Prostate gland (tissue), 2 donors: ENCODE data around the gene MRGPRG. TPM values are rescaled to one million over a fixed set of nuclear protein-coding genes. Genes with fewer than 3 reads are reported as not detected.
"Not testable (repeated sequence)": the region's sequence is repeated elsewhere in the genome, so short reads cannot be mapped to it uniquely, and the experiment has no call there.

Experiments
- DNase-seq: peaks from one replicate; pipeline ENCODE4 v3.0.0-alpha.2; 2019; ENCODE audit warnings: low spot score
- H3K27ac ChIP-seq, 2 donors: fragments of 200-600 bp; sonication (generic); 2 replicates each; pipeline ENCODE4 v1.5.1; 2017 to 2019
- H3K27me3 ChIP-seq: fragments of 200-600 bp; sonication (generic); replicated peaks from 2 replicates; pipeline ENCODE4 v1.5.1; 2019; ENCODE audit not compliant: insufficient read depth
- H3K36me3 ChIP-seq, 2 donors: fragments of 200-600 bp; sonication (generic); 1 replicate in 1 of 2; 2 replicates in 1 of 2; pipeline versions ENCODE4 v1.5.1 to v1.8.1; 2017 to 2019
- H3K4me1 ChIP-seq: fragments of 200-600 bp; sonication (generic); replicated peaks from 2 replicates; pipeline ENCODE4 v1.5.1; 2019
- H3K4me3 ChIP-seq, 2 donors: fragments of 200-600 bp; sonication (generic); 2 replicates each; pipeline ENCODE4 v1.5.1; 2017 to 2019
- H3K9me3 ChIP-seq: fragments of 200-600 bp; sonication (generic); 2 replicates; pipeline ENCODE4 v1.5.1; 2017
- CTCF ChIP-seq, 4 experiments: fragments of 200-600 bp in 2 of 4; fragments of 450-650 bp in 2 of 4; sonication (generic) in 2 of 4; IDR thresholded peaks; 1 replicate in 3 of 4; 2 replicates in 1 of 4; pipeline ENCODE4 v1.5.1; 2016 to 2019; ENCODE audit warnings: antibody characterized with exemption in 4 of 4, mild to moderate bottlenecking in 2 of 4, moderate library complexity in 2 of 4
- POLR2A ChIP-seq: fragments of 450-650 bp; IDR thresholded peaks from one replicate; pipeline ENCODE4 v1.6.1; 2016; ENCODE audit warnings: antibody characterized with exemption, mild to moderate bottlenecking
- POLR2AphosphoS5 ChIP-seq: sonication (generic); formaldehyde crosslinking; IDR thresholded peaks from one replicate; pipeline ENCODE4 v1.6.1; 2017; ENCODE audit warnings: antibody characterized with exemption
- WGBS: methylation state at CpG from one replicate; pipeline ENCODE4 v1.1.5; 2018; 5-methylcytosine and 5-hydroxymethylcytosine counted together
- intact Hi-C: fragments of 100-400 bp; cut with DNase I; formaldehyde crosslinking; loops from one replicate; pipeline ENCODE4 v1.14.2; 2022
- total RNA-seq, 2 donors: library from RNA; depleted of rRNA; stranded (reverse); fragments of >200 nt; gene quantifications; one replicate each; pipeline ENCODE4 v1.1.0, GENCODE V29; 2016

Gene MRGPRG
- total RNA-seq, 2 donors from 2014 or later = 2.7 TPM; not detected in 1

GRCh38 chr11:3170756-3171650, 47.6 kb downstream of the MRGPRG start:
- intact Hi-C loops = no loop called here

GRCh38 chr11:3170044-3170755, 48.4 kb downstream of the MRGPRG start:
- Histone ChIP-seq H3K4me1 (peaks cover 4% of the 10 kb centered on the region), H3K36me3 (no peaks in the 10 kb centered on the region), H3K27ac (peak overlapping the region in 1 of 2 donors; percentile 73), H3K9me3 (no peaks in the 10 kb centered on the region), H3K27me3 (no peaks in the 10 kb centered on the region), H3K4me3 (no peak overlapping the region)
- DNase-seq = no peak
- 53% methylated on average over 18 of the region's 18 CpGs for WGBS
- intact Hi-C loops = no loop called here
- TF ChIP-seq POLR2AphosphoS5 = no peak
- TF ChIP-seq CTCF (IDR thresholded peaks at IDR 0.05) = no peak
- TF ChIP-seq POLR2A = no peak

More at GRCh38 chr11:3170756-3171650, 47.6 kb downstream of the MRGPRG start:
- WGBS = 89% methylated on average over 22 of the region's 24 CpGs
- Histone ChIP-seq H3K36me3 (no peaks in the 10 kb centered on the region), H3K27me3 (no peaks in the 10 kb centered on the region), H3K4me3 (no peak overlapping the region), H3K4me1 (peaks cover 4% of the 10 kb centered on the region), H3K9me3 (no peaks in the 10 kb centered on the region), H3K27ac (no peak overlapping the region)
- DNase-seq = no peak
- no peak for TF ChIP-seq POLR2A
- no peak for TF ChIP-seq CTCF (IDR thresholded peaks at IDR 0.05)
- no peak for TF ChIP-seq POLR2AphosphoS5

- intact Hi-C loops = loop anchor here (5.0 kb wide), 1 partner anchor 48 kb away; the partner anchor contains the start of gene MRGPRG
- TF ChIP-seq POLR2AphosphoS5 = peak; percentile 20
- peak in 1 of 4 experiments; percentile 4 for TF ChIP-seq CTCF (IDR thresholded peaks at IDR 0.05)
- TF ChIP-seq POLR2A = no peak
- 2% methylated on average over 20 of the region's 31 CpGs for WGBS
- Histone ChIP-seq H3K36me3 (no peaks in the 10 kb centered on the region), H3K9me3 (no peaks in the 10 kb centered on the region), H3K27me3 (no peaks in the 10 kb centered on the region), H3K4me3 (peak overlapping the region; percentile 14 to 29), H3K27ac (peak overlapping the region; percentile 53 to 73), H3K4me1 (peaks cover 4% of the 10 kb centered on the region)
- DNase-seq = no peak
Observed at GRCh38 chr11:3169255-3170043, 49.2 kb downstream of the MRGPRG start.

GRCh38 chr11:3168742-3169254, 49.8 kb downstream of the MRGPRG start:
- intact Hi-C loops = loop anchor here (5.0 kb wide), 1 partner anchor 49 kb away; the partner anchor contains the start of gene MRGPRG
- Histone ChIP-seq H3K27ac (peak overlapping the region; percentile 53 to 73), H3K4me3 (peak overlapping the region; percentile 14 to 29)
- DNase-seq, H3K9me3 ChIP-seq, H3K36me3 ChIP-seq, H3K4me1 ChIP-seq, H3K27me3 ChIP-seq: not testable (repeated sequence)
- 75% methylated on average over 16 of the region's 17 CpGs for WGBS

Other genes with a start within 250 kb of the MRGPRG start
- 100 to 1,000 TPM; 103 to 131 TPM for gene NAP1L4, start 226.5 kb downstream of the MRGPRG start, total RNA-seq
- 10 to 100 TPM; 25.6 to 28.9 TPM for gene CARS1, start 161.4 kb downstream of the MRGPRG start, total RNA-seq
- gene OSBPL5, start 53.5 kb downstream of the MRGPRG start, total RNA-seq = 10 to 100 TPM; 35.0 to 50.7 TPM
- gene MRGPRE, start 13.6 kb upstream of the MRGPRG start, total RNA-seq = 1 to 10 TPM in 1 of 2 donors, not detected in 1; 1.0 TPM
- gene ZNF195, start 160.3 kb upstream of the MRGPRG start, total RNA-seq = 10 to 100 TPM; 29.6 to 33.2 TPM